HG03342 (cell line): Measurements from ENCODE around the gene TEDC2.
"Not testable (repeated sequence)": the region's sequence is repeated elsewhere in the genome, so short reads cannot be mapped to it uniquely, and the experiment has no call there.

Experiments
- ATAC-seq: cut with Tn5 transposase; IDR thresholded peaks from one replicate; pipeline ENCODE4 v1.9.1; 2021; ENCODE audit warnings: mild to moderate bottlenecking, moderate library complexity; ENCODE audit not compliant: unreplicated experiment

The TEDC2 gene

DNA sequence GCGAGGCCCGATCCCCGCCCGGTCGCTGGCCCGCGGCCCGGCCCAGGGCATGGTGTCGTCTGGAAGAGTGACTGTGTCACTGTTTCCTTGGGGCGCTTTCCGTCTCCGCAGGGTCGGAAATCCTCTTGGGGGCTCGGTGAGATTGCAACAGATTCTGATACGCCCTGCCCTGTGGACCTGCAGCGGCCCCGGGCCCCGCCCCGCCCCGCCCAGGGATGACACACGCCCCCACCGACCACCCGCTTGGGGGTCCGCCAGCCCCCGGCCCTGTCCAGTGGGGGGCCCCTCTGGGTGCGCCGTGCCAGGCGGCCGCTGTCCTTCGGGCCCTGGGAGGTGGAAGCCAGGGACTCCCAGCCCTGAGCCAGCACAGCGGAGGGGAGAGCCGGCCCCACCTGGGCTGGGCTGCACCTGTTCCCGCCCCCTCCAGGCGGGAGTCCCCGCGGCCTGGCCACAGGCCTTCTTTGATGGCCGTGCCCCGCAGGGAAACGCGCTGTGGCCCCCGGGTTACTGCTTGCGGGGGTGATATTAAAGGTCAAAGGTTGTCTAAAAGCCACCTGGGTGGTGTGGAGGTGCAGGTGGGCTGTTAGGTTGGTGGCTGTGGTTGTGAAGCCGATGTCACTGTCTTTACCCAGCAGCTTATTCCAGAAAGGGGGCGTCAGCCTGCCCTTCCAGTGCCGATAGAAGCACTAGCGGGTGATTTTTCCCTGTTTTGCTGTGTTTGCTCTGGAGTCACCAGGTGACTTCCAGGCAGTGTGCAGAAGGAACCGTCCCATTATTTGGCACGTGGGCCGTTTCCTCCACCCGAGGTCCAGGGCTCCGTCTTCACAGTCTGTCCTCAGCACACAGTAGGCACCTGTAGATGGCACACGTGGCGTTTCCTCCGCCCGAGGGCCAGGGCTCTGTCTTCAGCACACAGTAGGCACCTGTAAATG lies 15.8 kb downstream of the TEDC2 start:
- ATAC-seq: peak; percentile 11

GRCh38 chr16:2476345-2476720 lies 16.4 kb downstream of the TEDC2 start:
- no peak for ATAC-seq

GRCh38 chr16:2476741-2477140 lies 16.8 kb downstream of the TEDC2 start:
- ATAC-seq: no peak

- no peak for ATAC-seq
These were observed 17.4 kb downstream of the TEDC2 start for GRCh38 chr16:2477327-2477726.

- no peak for ATAC-seq
These were observed 18.4 kb downstream of the TEDC2 start for GRCh38 chr16:2478279-2478678.

DNA sequence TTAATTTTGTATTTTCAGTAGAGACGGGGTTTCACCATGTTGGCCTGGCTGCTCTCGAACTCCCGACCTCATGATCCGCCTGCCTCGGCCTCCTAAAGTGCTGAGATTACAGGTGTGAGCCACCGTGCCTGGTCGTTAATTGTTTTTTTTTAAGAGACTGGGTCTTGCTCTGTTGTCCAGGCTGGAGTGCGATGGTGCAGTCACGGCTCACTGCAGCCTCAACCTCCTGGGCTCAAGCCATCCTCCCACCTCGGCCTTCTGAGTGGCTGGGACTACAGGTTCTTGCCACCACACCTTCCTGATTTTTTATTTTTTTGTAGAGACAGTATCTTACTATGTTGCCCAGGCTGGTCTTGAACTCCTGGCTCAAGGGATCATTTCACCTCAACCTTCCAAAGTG lies 20.1 kb downstream of the TEDC2 start:
- not testable (repeated sequence) for ATAC-seq

DNA sequence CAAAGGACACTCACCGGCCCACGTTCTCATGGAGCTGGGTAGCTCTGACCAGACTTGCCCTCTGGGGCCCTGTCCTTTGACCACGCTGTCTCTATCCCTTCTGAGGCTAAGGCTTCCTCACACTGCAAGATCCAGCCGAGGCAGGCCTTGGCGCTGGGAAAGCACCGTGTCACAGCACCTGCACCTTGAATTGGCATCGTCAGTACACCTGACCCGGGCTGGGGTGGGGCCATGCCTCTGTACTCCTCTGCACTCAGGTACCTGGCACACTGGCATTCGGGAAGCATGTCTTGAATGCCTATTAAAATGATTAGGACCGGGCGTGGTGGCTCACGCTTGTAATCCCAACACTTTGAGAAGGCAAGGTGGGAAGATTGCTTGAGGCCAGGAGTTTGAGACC lies 21.0 kb downstream of the TEDC2 start:
- no peak for ATAC-seq

DNA sequence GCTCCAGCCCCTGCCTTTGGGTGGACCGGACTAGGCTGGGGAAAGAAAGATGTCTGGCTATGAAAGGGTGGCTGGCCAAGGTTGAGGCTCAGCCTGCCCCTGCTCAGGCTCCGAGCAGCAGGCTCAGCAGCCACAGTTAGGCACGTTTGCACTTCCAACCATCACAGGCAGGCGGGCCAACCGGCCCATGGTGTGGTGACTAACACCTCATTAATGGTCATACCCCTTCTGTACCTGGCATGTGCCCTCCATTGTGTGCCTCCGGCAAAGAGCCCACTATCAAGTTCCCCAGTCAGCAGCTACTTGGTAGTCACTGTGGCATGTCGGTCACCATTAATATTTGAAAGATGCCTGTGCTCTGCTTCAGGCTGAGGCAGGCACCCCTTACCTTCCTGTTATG lies 21.8 kb downstream of the TEDC2 start:
- no peak for ATAC-seq

DNA sequence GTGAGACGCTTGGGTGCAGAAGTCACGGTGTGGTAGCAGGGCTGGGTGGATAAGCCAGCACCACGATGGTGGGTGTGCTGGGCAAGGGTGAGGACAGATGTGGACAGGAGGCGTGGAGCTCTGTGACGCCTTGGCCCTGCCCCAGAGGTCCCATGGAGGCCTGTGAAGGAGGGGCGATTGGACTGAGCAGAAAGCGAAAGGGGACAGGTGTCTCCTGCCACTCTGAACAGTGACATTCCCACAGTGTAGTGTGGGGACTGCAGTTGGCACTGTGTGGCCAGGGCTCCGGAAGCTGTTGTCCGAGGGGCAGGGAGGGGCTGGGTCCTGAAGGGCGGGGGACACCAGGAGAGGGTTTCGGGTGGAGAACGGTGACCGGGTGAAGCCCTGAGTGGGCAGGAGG lies 22.3 kb downstream of the TEDC2 start:
- ATAC-seq: no peak

GRCh38 chr16:2482708-2483534 lies 23.0 kb downstream of the TEDC2 start:
- no peak for ATAC-seq

GRCh38 chr16:2483939-2484897 lies 24.3 kb downstream of the TEDC2 start:
- ATAC-seq: no peak

DNA sequence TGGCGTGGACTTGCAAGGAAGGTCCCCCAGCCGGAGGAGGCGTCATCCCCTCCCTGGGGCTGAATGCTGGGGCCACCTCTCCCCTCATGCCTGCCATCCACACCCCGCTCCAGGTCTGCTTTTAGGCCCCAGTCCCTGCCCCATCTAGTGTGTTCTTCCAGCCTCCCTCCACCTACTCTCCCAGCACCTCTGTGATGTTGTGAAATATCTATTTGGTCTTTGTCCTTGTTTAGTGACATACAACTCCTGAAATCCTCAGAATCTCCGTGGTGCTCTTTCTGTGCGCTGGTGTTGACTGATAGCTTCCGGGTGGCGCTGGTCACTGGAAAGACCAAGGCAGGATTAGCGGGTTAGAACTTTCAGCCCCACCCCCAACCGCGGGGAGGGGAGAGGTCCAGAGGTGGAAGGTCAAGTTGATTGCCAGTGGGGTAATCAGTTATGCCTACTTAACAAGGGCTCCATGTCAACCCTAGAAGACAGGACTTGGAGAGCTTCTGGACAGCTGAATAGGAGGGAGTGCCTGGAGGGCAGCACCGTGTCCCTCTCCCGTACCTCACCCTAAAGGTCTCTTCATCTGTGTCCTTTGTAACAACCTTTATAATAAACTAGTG lies 25.1 kb downstream of the TEDC2 start:
- ATAC-seq: no peak

DNA sequence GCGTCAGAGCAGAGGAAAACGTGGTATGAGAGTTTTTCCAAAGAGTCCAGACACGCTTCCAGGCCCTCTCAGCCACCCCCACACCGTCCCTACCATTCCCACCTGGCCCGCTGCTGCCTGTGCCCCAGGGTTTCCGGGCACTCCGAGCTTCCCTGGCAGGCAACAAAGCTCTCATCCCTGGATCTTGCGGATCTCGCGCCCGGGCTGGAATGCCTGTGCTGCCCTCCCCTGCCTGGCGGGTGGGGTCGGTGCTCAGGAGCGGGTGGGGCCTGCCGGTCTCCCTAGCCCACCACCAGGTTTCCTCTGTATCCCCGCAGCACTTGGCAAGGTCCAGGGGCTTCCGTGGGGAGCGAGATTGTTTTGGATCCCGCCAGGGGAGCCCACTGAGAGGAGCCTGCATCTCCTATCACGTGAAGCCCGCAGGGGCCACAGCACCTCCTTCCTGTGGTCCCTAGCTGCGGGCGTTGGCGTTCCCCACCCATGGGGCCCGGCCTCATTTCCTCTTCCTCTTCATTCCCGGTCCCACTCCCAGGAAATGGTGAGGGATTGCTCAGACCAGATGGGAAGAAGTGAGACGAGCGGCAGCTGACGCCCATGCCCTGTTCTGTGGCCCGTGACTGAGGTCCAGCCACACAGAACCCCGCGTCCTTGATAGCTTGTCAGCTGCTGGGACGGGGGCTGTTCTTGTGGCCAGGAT lies 26.1 kb downstream of the TEDC2 start:
- no peak for ATAC-seq

- ATAC-seq: peak; percentile 80
These were observed 27.0 kb downstream of the TEDC2 start for GRCh38 chr16:2486645-2487516.

DNA sequence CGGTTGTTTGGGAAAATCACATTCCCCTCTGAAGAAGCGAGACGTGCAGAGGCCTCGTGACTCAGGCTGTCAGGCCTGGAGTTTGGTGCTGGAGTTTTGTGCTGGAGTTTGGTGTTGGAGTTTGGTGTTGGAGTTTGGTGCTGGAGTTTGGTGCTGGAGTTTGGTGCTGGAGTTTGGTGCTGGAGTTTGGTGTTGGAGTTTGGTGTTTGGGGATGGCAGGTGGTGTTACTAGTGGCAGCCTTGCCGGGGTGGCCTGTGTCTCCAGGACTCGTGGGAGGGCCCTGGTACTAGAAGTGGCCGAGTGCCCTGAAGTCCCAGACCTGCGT lies 27.6 kb downstream of the TEDC2 start:
- ATAC-seq: no peak

DNA sequence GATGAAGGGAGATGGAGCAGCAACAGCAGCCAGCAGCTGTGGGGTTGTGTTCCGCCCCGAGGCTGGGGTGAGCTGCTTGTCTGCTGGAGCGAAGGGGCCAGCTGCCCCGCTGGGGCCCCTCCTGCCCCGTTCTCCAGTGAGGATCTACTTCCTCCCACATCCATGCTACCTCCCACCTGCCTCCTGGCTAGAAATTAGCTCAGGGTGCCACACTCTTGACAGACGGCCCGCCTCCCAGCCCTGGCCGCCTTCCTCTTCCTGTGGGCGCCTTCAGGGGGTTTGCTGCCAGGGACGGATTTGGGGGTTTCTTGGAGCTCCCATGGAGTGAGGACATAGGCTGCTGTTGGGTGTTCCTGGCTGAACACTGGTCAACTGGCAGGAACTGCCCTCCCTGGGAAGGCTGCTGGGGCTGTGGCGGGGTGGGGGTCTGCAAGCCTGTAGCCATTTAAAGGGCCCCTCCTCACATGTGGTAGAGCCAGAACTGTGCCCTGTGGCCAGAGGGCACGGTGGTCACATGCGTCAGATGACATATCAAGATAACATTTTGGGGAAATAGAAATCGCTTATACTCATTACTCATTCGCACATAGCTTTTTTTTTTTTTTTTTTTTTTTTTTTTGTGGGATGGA lies 28.1 kb downstream of the TEDC2 start:
- ATAC-seq: no peak

GRCh38 chr16:2489581-2489980 lies 29.7 kb downstream of the TEDC2 start:
- no peak for ATAC-seq
